GM19395 (cell line): Measurements from ENCODE around the gene SLC25A25.

ENCODE experiments used
- ATAC-seq: cut with Tn5 transposase; IDR thresholded peaks from one replicate; pipeline ENCODE4 v1.9.1; 2021; ENCODE audit warnings: mild to moderate bottlenecking, moderate library complexity; ENCODE audit not compliant: unreplicated experiment

The SLC25A25 gene

DNA sequence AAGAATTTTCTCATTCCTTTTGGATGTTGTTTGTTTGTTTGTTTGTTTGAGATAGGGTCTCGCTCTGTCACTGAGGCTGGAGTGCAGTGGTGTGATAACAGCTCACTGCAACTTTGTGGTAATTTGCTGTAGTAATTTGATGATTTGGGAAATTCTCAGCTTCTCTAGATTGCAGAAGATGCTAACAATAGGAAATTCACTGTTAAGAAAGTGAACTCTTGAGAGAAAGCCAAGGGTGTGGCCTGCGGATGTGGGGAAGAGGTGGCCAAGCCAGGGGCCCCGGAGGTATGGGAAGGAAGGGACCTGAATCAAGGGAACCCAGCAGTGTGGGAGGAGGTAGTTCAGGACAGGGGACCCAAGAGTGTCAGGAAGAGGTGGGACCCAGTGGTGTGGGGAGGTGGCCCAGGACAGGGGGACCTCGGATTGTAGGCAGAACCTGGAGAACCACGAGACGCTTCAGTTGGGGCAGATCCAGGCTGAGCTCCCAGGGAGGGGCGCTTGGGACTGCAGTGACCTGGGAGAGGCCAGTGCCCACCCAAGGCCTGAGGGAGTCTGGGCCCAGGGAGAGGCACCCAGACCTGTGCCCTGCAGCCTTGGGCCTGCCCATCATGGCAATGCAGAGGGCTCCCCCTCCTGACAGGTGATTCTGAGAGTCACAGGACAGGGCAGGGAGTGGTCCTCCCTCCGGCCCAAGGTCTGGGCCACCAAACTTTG, 75.7 kb downstream of the SLC25A25 start:
- ATAC-seq, result no peak

DNA sequence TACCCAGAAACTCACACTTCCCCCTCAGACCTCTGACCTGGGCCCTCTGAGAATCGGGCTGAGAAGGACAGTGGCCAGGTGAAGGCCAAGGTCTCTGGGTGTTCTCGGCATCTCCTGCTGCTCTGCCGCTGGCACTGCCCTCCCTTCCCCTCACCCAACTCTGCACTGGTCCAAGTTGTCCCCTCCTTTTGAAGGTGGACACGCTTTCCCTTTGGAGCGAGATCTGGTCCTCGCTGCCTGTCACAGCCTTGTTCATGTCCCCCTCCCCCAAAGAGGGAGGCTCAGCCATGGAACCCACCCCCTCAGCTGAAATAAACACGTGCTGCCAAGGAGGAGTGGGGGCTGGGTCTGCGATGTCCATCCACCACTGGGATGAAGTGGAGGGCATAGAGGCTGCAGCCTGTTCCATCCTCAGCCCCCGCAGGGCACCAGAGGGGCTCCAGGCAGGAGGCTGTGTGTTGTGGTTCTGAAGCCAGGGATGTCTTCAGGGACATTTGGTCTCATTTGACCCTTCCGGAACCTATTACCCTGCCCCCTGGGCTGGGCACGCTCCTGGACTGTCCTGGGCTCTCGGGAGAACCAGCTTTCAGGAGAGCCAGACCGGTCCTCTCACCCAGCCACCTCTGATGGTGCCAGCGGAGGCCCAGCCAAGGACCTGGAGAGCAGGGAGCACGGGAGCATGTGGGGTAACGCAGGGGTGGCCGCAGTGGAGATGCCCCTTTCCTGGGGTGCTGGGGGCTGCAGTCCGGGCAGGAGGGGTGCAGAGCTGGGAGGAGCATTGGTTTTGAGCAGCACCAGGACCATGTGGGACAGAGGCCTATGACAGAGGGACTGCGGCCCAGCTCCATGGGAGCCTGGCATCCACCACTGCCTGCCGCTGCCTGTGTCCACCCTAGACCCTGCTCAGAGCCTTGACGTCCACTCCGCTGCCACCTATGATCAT, 76.5 kb downstream of the SLC25A25 start:
- ATAC-seq, result no peak

DNA sequence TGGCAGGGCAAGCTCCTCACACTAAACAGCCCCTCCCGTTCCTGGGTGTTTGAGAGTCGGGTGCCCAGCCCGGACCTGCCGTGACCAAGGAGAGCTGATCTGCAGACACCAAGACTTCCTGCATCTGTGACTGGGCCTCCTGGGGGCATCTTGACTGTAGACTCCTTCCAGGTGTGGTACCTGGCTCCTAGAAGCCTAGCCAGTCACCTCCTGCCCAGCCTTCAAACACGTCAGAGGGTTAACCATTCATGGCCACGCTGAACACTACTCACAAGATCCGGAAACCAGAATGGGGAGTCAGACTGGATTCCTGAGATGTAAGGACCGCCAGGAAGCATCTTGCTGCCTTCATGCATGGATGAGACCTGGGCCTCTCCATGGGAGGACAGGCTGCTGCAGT, 77.5 kb downstream of the SLC25A25 start:
- no peak for ATAC-seq

DNA sequence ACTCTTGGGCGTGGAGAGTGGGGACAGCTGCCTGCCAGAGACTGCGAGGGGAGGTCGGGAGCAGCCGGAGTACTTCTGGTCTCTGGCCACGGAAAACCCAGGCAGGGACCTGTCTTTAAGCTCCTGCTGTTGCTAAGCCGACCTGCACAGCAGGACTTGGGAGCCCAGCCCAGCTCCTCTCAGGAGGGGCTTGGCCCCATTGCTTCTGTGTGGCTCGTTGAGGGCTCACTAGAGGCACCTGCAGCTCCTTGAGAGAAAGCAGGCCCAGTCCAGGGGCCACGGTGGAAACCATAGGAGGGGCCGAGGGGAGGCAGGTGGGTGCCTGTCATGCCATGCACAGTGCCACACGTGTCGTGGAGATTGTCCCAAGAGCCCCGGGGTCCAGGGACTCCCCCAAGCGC, 77.9 kb downstream of the SLC25A25 start:
- no peak for ATAC-seq

DNA sequence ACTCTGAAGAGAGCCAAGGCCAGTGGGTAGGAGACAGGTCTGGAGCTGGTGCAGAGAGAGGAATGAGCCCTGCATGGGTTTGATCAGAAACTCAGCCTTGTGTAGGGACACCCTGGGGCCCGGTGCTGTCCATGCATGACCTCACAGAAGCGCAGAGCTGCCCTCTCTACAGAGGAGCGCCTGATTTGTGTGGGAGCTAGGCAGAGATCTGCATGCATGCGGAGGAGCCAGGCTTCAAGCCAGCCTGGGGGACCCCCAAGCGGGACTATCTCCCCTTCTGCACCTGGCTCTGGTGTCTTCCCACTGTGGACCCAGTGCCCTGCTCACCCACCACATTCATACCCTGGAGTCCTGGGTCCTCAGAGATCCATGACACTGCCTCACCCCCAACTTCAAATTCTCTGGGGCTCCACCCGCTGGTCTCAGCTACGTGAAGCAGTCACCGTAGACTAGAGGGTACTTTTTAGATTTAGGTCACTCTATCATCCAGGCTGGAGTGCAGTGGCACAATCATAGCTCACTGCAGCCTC, 78.6 kb downstream of the SLC25A25 start:
- ATAC-seq, result no peak

DNA sequence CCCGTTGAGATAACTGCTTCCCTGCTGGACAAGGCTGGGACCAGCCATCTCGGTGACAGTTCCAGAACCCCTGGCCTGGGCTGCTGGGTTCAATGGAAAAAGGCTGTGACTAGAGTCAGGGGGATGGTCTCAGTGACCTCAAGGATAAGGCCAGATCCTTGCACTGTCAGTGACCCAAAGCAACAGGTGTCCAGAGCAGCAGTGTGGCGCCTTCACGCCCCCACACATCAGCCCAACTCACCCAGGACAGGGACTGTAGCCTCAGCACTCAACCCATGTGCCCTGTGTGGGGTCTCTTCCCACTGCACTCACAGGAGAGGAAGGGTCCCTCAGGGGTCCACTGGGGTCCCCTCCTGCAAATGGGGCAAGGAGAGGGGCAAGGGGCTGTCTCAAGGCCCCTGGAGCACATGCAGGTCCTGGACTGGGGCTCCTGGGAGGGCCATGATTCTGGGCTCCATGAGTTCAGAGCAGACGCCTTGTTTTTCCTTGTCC, 80.5 kb downstream of the SLC25A25 start:
- no peak for ATAC-seq

DNA sequence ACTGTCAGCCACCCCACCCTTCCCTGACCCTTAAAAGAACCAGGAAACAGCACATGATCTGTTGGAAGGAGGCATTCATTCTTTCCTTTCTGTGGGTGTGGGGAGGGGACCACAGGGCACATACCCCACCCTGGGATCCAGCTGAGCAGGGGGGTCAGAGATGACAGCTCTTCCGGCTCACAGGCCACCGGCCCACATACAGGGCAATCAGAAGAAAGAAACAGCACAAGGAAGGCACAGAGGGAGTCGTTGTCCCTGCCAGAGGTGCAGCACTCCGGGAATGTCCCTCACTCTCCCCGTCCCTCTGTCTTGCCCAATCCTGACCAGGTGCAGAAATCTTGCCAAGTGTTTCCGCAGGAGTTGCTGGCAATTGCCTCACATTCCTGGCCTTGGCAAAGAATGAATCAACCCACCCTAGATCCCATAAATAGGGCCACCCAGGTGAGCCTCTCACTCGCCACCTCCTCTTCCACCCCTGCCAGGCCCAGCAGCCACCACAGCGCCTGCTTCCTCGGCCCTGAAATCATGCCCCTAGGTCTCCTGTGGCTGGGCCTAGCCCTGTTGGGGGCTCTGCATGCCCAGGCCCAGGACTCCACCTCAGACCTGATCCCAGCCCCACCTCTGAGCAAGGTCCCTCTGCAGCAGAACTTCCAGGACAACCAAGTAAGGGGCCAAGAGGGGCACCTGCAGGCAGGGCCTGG, 81.1 kb downstream of the SLC25A25 start, which contains the start of gene LCN2:
Gene LCN2, plus strand, starts transcription at position 453 of the 701 bp plus-strand sequence. Its CDS starts 73 bp downstream, at position 526.
- ATAC-seq, result no peak

DNA sequence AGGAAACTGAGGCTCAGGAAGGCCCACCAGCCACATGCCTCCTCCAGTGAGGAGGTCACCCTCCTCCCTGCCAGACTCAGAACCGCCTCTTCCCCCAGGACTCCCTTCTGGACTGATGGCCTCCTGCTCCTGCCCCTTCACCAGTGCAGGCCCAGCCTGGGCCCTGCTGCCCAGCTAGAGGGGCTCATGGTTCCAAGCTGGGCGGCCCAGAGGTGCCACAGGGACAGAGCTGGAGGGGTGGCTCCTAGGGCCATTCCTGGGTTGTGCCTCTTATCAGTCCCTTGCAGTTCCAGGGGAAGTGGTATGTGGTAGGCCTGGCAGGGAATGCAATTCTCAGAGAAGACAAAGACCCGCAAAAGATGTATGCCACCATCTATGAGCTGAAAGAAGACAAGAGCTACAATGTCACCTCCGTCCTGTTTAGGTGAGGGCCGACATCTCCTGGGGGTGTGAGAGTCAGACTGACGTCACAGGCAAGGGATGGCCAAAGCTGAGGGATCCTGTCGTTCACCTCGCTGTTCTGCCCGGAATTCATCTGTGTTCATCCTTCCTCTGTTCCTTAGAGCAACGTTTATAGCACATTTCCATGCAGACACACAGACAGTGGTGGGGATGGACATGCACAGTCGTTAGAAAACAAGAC, 82.0 kb downstream of the SLC25A25 start:
- ATAC-seq, result no peak

DNA sequence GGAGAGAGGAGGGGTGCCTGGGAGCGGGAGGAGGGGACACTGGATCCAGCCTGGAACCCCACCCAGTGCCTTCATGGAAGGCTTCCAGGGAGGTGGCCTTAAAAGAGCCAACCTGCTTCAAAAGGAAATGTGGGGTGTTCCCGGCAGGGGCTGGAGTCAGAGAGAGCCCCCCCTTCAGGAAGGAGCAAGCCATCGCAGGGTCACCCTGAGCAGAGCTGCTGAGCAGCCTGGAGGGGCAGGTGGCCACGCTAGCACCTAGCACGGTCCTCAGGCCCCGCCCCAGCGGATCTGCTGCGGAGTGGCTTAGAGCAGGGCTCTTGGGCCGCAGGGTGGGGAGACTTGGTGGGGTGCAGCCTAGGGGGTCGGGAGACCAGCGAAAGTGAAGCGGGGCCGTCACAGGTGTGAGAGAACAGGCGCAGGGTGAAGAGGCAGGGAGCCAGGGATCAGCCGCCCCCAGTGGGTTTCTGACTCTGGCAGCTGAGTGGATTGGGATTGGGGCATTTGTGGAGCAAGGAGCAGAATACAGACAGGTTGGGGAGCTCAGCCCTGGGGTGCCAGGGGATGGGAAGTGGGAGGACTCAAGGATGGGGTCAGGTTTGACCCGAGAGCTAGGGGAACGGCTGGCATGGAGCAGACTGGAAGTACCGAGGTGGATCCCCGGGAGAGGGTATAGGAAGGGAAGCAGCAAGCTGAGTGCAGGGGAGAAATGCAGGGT, 82.7 kb downstream of the SLC25A25 start:
- ATAC-seq, result no peak

DNA sequence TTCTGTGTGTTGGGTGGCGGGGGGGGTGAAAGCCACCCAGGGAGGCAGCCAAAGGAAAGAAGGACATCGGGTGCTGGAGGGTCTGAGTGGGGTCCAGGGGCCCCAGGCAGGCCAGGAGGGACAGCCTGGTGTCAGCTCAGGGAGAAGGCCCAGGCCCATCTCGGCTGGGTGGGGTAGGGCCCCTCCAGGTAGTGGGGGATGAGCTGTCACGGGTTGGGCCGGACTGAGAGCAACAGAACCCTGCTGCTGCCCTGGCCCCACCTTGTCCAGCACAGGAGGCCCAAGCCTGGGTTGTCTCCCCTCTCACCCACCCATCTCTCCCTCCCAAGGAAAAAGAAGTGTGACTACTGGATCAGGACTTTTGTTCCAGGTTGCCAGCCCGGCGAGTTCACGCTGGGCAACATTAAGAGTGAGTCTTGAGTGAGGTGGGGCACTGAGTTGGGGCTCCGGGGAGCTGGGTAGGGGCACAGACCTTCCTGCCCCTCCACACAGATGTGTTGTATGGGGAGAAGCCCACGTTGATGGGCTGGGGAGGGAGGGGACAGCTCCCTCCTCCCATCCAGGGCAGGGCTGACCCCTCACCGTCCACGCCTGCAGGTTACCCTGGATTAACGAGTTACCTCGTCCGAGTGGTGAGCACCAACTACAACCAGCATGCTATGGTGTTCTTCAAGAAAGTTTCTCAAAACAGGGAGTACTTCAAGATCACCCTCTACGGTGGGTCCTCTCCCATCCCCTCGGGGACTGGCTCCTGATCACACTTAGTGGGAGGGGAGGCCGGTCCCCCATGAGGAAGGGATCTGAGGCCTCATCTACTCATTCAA, 83.5 kb downstream of the SLC25A25 start:
- no peak for ATAC-seq

DNA sequence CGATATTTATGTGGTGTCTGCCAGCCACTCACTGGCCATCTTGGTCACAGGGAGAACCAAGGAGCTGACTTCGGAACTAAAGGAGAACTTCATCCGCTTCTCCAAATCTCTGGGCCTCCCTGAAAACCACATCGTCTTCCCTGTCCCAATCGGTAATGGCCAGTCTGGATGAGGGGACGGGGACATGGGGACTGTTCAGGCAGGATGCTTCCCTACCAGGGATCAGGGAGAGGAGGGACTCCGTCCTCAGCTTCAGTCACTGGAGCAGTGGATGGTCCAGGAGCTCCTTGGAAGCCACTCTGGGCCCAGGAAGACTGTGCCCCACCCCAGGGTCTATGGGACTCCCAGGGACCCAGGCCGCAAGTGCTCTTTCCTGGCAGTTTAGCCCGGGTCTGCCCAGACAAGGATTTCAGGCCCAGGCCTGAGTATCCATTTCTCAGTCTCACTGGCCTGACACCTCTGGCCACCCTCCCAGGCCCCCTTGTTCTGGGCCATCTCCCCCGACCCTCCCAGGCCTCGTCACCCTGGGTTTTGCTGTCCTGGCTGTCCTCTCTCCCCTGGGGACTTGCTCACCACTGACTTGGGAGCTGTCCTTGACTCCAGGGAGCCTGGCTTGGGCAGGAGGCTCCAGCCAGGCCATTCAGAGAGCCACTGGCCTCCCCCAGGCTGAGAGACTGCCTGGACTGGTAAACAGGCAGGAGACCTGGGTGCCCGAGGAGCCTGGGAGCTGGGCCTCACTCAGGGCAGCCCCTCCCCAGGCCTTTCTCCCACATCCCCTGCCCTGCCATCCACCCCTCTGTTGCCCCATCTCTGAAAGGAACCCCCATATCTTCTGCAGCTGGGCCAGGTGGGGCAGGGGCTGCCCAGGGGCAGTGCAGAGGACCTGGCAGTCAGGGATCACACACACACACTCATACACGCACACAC, 84.4 kb downstream of the SLC25A25 start:
- no peak for ATAC-seq

DNA sequence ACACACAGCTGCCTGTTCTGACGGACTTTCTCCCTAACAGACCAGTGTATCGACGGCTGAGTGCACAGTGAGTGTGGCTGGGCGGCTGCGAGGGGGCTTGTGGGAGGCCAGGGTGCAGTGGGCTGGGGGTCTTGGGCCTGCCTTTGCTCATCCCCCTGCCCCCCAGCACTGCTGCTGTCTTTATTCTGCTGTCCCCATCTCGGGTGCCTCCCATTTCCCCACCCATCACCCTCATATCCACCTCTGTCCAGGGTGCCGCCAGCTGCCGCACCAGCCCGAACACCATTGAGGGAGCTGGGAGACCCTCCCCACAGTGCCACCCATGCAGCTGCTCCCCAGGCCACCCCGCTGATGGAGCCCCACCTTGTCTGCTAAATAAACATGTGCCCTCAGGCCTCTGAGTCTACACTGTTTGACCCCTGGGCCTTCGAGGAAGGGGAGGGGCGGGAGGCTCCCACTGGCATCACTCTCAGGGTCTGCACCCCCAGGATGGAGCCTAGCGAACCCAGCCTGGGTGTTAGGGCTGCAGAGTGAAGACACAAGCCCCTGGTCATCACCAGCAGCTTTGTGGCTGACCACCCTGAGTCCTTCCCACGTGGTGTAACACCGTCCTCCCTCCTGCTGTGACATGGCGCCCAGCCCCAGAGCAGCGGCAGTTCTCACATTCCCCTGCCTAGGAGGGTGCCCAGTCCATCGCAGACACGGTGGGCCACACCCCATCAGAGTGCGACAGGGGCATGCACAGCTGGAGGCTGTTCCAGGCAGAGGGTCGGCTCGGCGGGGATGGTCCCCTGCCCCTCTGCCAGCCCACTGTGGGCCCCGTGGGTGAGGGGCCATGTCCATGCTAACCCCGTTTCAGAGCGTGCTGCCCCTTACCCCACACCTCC, 85.3 kb downstream of the SLC25A25 start:
- ATAC-seq, result no peak

DNA sequence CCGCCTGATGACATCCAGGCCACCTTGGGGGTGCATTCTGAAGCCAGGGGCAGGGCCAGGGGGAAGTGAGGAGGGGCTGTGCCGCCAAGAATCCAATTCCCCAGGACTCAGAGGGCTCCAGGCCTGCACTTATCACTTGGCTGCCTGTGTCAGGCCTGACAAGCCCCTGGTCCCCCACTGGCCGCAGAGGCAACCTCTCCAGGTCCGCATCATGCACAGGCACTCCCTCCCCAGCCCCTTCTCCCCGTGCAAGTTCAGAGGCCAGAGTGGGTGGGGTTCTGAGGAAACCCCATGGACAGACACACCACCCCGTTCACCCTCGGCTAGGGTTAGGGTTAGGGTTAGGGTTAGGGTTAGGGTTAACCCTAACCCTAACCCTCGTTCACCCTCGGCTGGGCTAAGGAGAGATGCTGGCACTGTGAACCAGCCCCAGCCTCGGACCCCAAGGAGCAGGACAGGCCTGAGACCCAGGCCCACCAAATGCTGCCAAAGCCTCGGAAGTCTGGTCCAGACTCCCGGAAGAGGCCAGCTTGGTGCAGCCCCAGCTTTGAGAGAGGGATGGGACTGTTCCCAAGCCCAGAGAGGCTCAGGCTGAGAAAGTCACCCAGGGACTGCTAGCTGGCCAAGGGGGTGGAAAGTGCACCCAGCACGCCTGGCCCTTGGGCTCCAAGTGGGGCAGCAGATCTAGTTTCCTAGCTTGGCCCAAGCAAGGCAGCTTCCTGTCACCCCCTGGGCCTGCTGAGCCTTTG, 86.1 kb downstream of the SLC25A25 start:
- ATAC-seq, result no peak

DNA sequence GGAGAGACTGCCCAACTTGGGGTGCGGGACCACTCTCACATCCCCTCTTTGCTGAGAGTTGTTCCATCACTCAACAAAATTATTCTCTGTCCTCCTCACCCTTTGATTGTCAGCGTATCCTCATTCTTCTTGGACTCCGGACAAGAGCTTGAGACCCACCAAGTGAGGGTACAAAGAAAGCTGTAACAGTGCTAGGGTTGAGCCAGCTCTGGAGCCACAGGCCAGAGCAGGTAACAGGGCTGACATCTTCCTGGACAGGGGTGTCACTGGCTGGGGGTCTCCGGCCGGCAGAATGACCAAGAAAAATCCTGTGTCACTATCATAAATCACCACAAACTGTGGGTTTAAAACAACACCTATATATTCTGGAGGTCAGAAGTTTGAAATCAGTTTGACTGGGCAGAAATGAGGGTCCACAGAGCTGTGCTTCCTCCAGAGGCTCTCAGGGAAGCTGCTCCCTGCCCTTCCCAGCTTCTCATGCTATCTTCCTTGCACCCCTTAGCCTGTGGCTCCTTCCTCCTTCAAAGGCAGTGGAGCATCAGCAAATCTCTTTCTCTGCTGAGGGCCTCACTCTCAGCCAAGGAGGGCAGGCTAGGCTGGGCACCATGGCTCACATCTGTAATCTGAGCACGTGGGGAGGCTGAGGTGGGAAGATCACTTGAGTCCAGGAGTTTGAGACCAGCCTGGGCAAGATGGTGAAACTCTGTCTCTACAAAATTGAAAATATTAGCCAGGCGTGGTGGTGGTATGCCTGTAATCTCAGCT, 87.9 kb downstream of the SLC25A25 start:
- ATAC-seq, result no peak
